ENCODE measurements around the gene MYPOP.
A peak's percentile ranks its signal among the peaks of the same experiment; 100 is the strongest.
"Not testable (repeated sequence)": the region's sequence is repeated elsewhere in the genome, so short reads cannot be mapped to it uniquely, and the experiment has no call there.

Gene MYPOP

DNA sequence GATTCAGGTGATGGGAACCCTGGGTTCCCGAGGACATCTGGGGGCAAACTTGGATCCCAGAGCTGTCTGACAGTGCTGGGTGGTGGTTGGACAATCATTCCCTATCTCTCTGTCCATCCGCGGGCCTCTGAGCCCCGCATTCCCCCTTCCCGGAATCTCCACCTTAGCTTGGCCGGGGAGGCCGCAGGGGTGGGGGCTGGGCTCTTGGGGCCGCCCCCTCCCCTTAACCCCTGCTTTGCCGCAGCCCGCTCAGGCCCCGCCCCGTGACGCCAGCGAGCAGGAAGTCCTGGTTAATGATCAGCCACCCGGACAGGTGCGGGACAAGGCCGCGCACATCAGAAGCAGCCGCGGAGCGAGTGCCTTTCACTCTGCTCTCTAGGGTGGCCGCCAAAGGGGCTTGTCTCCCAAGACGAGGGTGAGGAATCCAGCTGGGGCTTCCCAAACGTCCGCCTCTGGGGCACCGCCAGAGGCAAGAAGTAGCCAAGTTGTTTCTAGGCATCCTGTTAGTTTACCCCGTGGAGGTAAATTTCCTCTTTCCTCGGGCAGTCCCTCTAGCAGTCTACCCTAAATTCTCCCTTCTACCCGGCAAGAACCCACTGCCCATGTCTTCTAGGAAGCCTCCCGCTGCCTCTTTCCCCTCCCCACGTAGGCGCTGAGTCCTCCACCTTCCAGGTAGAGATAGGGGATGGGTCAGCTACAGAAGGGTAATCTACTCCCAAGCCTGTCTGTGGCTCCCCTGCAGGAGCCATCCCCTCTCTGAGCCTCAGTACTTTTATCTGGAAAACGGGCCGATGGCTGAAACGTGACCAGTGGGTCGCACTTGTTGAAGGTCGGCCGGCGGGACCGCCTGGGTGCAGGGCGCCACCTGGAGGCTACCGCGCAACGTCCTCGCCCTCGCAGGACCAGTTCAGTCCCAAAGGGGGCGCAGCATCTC lies 19.5 kb downstream of the MYPOP start:
- DNase-seq = peak; percentile 82 to 85

DNA sequence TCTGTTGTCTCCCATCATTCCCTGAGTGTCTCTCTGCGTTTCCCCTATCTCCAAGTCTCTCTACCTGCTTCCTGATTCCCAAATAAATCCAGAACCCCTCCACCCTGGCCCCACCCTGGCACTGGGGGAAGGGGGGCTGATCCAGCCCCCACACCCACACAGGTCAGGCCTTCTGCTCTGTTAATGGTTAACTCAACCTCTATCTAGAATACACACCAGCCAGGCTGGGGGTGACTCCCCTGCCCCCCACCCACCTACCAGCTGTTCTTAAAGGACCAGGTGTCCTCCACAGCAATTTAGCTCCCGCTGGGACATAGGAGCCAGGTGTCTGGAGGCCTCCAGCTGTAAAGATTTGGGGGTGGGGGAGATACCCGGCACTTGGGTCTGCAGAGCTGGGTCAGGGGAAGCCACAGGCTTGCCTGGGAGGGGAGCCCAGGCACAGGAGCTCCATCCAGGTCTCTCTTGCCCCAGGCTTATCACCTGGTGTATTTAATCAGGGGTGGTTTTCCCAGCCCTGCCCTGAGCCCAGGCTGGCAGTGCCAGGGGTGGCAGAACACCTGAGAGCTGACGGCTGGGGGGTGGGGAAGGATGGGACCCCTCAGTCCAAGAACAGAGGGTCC lies 20.4 kb downstream of the MYPOP start:
- DNase-seq = peak; percentile 71 to 87

DNA sequence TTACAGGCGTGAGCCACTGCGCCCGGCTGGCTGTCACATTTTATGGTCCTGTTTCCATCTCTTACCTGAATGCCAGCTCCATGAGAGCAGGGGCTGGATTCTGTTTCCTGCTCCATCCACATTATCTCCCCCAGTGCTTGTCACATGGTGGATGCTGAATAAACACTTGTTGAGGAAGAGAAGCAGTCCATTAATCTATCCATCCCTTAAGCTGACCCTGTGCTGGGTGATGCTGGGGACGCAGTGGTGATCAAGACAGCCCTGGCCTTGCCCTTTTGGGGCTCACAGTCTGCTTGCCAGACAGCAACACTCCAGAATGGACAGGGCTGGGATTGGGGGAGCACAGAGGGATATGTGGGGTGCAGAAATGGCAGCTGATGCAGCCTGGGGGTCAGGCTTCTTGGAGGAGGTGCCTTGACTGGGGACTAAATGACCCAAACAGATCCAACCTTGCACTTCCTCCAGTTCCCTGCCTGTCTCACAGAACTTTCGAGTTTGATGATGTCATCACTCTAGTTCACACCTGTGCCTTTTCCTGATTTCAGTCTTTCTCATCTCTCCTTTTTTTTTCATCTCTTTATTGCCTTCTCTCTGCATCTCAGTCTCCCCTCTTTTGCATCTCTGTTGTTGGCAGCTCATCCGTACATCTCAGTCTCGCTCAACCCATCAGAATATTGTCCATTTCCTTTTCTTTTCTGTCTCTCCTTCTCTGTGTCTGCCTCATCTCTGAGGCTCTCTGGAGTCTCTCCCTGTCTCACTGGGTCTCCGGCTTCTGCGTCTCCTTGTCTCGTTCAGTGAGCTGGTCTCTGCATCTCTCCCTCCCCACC lies 21.1 kb downstream of the MYPOP start:
- peak in 1 of 2 experiments; percentile 18 for DNase-seq

DNA sequence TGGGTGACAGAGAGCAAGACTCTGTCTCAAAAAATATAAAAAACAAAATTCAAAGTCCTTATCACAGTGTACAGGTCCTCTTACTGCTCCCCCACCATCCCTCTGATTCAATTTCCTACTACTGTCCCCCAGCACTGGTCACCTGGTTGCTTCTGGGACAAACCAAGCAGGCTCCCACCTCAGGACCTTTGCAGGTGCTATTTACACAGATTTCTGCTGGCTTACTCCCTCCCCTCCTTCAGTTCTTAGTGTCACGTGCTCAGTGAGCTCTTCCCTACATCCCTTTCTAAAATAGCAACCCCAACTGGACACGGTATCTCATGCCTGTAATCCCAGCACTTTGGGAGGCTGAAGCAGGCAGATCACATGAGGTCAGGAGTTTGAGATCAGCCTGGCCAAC lies 22.4 kb downstream of the MYPOP start:
- no peak for DNase-seq

DNA sequence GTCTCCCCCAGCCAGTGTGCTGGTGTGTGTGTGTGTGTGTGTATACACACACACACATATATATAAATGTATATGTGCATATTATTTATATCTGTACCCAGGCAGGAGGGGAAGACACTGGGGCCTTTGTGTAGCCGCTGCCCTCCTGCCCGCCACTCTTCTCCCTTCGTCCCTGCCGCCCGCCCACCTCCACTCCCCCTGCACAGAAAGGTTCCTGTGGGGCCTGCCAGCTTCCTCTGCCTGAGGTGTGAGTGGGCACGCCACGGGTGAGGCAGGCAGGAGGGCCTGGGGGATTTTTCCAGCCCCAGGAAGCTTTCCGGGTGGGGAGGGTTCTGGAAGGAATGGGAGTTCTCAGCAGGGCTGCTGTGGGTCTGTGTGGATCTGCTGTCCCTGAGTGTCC lies 23.4 kb downstream of the MYPOP start:
- no peak for DNase-seq

DNA sequence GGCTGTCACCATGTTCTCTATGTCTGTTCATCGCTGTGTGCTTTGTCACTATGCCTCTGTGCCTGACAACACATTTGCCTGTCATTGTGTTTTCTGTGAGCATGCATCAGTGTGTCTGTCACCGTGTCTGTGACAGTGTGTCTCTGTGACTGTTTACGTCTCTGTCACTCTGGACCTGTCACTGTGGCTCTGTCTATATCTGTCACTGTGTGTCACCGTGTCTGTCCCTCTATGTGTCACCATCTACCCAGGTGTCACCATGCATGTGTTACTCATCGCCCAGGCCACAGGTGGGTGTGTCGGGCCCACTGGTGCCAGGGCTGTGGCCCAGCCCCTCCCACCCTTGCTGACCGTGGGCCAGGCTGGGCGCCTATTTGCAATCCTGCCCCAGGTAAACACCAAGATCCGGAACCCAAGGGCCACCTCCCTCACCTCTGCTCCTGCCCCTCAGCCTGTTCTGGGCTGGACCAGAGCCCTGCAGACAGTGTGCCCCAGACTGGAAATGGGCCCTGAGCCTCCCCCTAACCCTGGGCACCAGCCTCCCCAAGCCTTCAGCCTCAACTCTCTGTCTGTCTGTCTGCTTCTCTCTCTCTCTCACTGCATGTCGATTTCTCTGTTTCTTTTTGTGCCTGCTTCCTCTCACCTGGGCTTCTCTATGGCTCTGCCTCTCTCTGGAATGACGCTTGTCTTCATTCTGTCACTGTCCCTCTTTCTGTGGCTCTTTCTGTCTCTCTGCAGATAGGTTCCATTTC lies 24.2 kb downstream of the MYPOP start:
- no peak for DNase-seq

DNA sequence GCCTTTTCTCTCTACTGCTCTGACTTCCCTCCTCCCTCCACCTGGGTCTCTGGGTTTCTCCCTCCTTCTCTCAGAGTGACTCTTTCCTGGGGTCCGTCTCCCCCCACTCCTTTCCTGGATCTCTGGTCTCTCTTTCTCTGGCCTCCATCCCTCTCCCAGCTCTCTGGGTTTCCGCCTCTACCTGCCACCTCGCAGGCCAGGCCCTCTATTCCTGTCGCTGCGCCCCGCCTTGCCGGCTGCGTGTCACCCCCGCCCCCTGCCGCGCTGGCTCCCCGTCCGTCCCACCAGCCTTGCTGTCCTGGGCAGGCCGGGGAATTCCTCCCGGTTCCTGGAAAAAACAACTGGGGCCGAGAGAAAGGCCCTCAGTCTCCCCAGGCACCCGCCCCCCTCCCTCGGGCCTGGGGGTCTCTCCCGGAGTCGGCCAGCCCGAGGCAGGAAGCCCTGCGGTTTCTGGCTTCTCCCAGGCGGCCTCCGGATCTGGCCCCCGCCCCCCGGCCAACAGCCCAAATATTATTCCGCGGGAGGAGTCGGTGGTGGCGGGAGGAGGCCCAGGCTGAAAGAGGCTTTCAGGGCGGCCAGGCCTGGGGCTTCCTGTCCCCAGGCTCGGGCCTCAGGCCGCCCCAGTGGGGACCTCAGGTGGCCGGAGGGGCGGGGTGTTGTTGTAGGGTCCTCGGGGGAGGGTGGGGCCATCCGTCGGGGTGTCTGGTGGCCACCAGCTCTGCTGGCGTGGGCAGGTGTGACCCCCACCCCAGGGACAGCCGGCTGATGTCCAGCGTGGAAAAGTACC lies 25.8 kb downstream of the MYPOP start:
- no peak for DNase-seq

DNA sequence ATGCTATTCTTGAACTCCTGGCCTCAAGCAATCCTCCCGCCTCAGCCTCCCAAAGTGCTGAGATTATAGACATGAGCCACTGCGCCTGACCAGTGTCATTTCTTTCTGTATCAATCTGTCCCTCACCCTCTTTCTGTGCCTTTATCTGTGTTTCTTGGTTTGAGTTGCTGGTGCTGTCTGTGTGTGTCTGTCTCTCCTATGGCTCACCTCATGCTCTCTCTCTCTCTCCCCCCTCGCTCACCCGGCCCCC lies 26.3 kb downstream of the MYPOP start:
- no peak for DNase-seq

DNA sequence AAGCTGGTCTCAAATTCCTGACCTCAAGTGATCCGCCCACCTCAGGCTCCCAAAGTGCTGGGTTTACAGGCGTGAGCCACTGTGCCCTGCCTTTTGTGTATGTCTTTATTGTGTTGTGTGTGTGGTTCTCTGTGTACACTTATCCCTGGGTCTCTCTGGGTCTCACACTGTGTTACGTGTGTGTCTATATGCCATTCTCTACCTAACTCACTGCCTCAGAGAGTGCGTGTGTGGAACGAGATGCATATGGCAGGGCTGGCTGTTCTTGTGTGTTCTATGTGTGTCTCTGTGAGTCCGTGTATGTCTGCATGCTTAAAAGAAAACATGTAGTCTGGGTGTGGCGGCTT lies 27.8 kb downstream of the MYPOP start:
- DNase-seq = no peak

DNA sequence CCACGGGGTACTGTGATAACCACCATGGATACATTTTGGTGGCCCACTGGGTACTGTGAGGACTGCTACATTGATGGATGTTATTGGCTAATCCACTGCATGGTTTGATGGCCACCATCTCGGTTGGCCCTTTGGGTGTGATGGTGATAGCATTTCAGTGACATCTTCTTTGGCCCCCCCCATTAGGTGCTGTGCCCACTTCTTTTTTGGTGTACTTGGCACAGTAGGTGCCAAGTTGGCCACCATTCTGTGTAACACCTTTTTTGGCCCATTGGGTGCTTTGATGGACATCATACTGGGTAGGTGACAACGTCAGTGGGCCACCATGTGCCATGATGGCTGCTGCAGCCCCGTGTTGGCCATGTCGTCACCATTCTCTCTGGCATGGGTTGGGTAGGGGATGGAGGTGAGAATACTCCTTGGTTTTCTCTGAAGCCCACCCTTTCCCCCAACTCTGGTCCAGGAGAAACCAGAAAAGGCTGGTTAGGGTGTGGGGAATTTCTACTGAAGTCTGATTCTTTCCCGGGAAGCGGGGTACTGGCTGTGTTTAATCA lies 29.1 kb downstream of the MYPOP start:
- DNase-seq = no peak

DNA sequence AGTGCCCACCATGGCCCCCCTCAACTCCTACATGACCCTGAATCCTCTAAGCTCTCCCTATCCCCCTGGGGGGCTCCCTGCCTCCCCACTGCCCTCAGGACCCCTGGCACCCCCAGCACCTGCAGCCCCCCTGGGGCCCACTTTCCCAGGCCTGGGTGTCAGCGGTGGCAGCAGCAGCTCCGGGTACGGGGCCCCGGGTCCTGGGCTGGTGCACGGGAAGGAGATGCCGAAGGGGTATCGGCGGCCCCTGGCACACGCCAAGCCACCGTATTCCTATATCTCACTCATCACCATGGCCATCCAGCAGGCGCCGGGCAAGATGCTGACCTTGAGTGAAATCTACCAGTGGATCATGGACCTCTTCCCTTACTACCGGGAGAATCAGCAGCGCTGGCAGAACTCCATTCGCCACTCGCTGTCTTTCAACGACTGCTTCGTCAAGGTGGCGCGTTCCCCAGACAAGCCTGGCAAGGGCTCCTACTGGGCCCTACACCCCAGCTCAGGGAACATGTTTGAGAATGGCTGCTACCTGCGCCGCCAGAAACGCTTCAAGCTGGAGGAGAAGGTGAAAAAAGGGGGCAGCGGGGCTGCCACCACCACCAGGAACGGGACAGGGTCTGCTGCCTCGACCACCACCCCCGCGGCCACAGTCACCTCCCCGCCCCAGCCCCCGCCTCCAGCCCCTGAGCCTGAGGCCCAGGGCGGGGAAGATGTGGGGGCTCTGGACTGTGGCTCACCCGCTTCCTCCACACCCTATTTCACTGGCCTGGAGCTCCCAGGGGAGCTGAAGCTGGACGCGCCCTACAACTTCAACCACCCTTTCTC lies 30.1 kb downstream of the MYPOP start:
- DNase-seq = no peak

DNA sequence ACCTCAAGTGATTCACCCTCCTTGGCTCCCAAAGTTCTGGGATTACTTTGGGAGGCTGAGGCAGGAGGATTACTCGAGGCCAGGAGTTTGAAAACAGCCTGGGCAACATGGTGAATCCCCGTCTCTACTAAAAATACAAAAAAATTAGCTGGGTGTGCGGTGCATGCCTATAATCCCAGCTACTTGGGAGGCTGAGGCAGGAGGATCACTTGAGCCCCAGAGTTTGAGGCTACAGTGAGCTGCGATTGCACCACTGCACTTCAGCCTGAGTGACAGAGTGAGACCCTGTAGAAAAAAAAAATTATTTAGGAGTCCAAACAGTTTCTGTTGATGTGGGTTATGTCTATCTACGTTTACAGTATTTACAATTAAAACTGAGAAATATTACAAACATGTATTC lies 31.6 kb downstream of the MYPOP start:
- no peak for DNase-seq

DNA sequence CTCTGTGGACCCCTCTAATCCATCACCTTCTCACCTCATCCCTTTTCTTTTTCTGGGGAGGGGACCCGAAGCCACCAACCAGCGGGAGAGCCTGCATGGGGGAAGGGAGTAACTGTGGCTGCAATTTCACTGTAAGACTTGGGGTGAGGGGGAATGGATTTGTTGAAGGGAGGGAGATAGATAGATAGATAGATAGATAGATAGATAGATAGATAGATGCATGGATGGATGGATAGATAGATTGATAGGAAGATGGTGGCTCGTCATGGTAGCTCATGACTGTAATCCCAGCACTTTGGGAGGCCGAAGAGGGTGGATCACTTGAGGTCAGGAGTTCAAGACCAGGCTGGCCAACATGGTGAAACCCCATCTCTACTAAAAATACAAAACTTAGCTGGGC lies 35.2 kb downstream of the MYPOP start:
- DNase-seq = not testable (repeated sequence)

DNA sequence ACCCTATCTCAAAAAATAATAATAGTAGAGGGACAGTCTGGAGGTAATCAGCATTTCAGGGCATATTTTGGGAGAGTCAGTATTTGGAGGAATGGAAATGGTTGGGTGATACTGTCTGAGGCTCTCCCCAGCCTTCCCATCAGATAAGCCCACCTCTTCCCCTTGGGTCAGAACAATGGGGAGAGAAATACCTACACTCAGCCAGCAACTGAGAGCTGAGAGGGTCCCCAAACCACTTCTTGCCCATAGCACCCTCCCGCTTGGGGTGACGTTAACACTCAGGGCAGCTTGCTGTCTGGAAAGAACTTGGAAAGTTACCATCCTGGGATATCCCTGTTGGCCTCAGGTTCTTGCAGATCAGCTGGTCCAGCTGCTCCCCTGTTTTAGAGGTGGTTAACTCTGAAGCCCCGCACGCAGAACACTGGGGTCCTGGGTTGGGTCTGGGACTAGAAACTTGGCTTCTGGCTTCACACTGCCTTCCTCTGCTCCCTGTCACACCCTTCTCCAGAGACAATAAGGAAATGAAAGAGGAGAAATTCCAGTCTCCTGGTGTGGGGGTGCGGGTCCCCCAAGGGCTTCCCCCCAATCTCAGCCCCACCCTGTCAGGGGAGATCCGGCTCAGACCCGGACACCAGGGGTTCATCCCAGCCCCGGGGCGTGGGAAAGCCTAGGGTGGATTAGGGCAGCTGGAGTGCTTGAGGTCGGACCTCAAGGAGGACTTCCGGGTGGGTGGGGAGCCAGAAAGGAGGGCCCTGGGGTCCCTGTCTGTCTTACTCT lies 35.8 kb downstream of the MYPOP start:
- no peak for DNase-seq

DNA sequence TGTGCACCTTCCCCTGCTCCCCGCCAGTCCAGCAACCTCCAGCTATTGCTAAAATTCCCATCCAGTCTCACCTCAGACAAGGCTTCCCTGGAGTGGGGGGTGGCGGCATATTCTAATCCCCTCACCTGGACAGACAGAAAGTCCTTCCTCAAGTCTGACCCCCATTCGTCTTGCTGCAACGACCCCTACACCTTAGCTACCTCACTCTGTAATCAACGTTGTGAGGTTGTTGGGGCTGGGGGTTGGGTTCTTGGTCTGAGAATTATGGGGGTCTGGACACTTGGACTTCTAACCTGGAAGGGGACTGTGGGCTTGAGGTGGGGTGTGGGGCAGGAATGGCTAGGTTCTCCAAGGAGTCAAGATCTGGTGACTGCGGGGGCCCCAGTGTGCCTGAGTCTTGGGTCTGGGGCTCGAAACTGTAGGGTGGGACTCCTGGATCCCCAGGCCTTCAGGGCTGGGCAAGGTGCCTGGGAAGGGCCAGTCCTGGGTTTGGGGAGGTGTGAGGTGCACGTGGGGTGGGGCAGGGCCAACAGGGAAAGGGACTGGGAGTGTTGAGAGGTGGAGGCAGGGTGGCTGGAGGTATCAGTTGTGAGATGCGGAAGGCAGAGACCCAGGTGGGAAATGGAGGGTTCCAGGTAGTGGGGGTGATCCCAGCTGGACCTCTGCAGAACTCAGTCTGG lies 37.0 kb downstream of the MYPOP start:
- no peak for DNase-seq

DNA sequence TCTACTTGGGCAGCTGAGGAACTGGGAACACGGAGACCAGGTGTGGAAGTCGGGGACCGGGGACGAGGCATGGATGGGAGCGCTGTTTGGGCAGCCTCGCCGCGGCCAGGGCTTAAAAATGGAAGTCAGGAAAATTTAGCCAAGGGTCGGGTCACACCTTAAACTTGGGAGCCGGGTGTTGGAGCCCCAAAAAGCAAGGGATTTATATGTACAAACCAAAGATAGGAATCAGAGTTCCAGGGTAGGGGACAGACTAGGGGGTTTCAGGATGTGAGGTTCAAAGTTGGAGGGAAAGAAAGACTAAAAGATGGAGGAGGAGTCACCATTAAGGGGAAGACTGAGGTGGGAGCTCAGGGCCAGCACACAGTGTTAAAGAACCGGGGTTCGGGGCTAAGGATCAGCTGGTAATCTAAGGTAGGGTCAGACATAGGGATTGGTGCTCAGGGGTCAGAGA lies 37.8 kb downstream of the MYPOP start:
- DNase-seq = no peak

DNA sequence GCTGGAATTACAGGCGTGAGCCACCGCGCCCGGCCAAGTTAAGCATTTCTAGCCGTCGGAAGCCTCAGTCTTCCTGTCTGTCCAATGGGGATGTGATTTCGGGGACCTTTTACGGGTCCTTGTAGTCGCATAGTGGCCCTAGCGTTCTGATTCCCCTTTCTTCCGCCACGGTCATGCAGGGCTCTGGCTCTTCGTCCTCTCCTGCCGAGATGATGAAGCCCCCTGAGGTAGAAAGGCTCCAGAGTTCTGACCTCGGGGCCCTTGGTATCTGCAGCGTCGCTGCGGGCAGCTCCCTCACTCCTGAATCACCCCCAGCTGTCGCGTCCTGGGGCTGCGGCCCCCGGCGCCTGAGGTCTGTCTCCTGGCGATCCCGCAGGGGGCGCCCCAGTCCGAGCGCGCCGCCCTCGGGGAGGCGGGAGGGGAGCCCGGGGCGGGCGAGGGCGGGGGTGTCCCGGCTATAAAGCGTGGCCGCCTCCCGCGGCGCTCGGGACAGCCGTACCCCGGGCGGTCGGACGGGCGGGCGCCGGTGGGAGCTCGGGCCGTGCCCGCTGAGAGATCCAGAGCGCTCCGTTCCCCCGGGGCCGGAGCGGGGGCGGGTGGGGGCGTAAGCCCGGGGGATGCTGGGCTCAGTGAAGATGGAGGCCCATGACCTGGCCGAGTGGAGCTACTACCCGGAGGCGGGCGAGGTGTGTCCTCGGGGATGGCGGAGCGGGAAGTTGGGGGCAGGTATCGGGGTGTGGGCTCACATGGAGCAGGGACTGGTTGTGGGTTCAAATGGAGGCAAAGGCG lies 38.4 kb downstream of the MYPOP start, which contains the start of gene FOXA3:
Gene FOXA3, plus strand, starts transcription at position 487 of the 789 bp plus-strand sequence. Its CDS starts 131 bp downstream, at position 618.
- DNase-seq = peak; percentile 28 to 59

DNA sequence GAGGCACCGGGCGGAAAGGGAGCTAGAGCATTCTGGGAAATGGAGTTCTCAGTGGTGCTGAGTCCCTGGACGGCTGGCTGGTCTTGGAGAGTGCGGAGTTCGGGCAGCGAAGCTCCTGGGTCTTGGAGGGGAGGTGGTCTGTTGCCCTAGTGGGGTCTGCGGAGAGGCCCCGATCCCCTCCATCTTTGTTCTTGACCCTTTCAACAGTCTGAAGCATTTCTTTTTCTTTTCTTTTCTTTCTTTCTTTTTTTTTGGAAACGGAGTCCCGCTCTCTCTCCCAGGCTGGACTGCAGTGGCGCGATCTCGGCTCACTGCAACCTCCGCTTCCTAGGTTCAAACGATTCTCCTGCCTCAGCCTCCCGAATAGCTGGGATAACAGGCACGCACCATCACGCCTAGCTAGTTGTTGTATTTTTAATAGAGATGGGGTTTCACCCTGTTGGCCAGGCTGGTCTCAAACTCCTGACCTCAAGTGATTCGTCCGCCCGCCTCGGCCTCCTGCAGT lies 39.0 kb downstream of the MYPOP start:
- DNase-seq = no peak
